HG03432 (cell line): Measurements from ENCODE around the gene TSEN34.

Experiments
- ATAC-seq: cut with Tn5 transposase; IDR thresholded peaks from one replicate; pipeline ENCODE4 v1.9.1; 2021; ENCODE audit warnings: mild to moderate bottlenecking, moderate library complexity; ENCODE audit not compliant: unreplicated experiment

The TSEN34 gene

GRCh38 chr19:54191011-54191810 lies at the start of gene TSEN34:
Gene TSEN34, plus strand, starts transcription at chr19:54191308. Its CDS starts 57 bp downstream, at chr19:54191365.
- ATAC-seq, result peak; percentile 33

GRCh38 chr19:54141356-54141755 lies 49.8 kb upstream of the TSEN34 start:
- ATAC-seq, result no peak

DNA sequence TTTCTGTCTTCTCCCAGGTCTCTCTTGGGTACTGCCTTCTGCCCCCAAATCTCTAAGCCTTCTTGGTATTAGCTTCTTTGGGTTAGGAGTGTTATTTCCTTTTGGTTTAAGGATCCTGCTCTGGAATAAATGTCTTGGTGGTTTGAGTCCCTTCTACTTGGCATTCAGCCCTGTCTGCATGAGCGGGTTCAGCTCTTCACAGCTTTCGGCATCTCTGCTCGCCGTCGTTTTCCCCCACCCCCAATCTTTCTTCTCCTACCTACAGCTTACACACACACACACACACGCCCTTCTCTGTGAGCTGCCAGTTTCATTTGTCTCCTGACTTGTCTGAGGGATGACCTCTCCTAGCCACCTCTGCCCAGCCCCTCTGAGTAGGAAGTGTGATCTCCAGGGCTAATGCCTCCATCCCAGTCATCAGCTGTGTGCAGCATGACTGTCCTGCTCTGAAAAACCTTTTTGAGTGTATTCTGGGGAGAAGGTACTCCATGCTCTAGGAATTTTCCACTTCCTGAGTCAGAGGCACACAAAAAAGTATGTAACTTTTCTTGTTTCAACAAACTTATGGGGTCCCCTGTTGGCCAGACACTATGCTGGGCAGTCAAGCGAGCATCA lies 48.8 kb upstream of the TSEN34 start:
- ATAC-seq, result no peak

DNA sequence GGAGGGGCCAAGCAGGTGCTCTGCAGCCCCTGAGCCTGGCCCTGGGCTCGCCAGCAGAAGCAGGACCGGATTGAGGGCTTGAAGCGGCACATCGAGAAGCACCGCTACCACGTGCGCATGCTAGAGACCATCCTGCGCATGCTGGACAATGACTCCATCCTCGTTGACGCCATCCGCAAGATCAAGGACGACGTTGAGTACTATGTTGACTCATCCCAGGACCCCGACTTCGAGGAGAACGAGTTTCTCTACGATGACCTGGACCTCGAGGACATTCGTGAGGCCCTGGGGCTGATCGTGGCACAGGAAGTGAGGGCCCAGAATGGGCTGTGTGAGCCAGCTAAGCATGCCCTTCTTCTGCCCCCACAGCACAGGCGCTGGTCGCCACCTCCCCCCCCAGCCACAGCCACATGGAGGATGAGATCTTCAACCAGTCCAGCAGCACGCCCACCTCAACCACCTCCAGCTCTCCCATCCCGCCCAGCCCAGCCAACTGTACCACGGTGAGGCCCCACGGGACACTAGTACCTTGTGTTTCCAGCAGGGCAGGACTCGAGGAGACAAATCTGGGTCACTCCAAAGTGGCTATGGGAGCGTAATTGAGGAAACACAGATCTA lies 45.5 kb upstream of the TSEN34 start:
- no peak for ATAC-seq

DNA sequence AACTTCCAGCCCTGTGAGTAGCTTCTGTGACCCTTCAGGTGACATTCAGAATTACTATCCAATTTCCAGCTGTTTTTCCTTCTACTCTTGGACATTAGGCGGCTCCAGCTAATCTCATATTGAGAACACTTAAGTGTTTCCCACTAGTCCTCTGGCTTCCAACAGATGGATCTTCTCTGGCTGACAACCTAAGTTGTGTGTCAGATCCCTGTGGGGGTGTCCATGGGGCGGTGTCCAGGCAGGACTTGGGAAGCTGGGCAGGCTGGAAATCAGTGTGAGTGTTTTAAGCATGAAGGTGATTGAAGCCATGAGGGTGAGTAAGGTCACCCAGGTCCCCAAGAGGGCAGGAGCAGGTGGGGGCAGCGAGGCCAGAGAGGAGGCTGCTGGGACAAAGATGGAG lies 43.4 kb upstream of the TSEN34 start:
- ATAC-seq, result no peak

DNA sequence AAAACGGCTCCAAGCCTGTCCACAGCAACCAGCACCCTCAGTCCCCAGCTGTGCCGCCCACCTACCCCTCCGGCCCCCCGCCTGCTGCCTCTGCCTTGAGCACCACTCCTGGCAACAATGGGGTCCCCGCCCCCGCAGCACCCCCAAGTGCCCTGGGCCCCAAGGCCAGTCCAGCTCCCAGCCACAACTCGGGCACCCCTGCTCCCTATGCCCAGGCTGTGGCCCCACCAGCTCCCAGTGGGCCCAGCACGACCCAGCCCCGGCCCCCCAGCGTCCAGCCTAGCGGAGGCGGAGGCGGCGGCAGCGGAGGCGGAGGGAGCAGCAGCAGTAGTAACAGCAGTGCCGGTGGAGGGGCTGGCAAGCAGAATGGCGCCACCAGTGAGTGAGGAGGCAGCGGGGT lies 43.0 kb upstream of the TSEN34 start:
- ATAC-seq, result no peak

DNA sequence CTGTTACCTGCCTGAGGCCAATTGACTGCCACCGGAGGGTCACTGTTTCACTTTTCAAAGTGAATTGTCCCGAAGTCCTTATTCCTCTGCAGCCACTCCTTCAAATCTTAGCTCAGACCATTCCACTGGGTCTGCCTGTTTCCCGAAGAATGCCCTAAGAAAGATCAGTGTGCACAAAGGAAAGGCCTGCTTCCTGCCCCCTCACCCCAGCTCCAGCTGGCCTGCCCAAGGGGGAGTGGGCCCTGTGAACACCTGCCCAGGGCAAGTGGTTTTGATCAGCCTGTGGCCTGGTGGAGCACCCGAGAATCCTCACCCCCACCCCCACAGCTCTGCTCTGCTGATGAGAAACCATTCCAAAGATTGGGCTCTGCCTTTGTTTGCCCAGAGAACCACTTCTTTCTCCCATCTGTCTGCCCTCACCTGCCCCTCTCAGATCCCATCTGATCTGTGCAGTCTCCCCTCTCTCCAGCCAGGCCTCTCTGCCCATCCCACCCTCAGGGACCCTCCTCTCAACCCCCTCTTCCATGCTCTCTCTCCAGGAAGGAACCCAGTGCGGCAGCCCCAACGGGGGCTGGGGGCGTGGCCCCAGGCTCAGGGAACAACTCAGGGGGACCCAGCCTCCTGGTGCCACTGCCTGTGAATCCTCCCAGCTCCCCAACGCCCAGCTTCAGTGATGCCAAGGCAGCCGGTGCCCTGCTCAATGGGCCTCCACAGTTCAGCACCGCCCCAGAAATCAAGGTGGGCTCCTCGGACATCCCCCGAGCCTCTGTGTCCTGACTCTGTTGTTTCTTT lies 41.9 kb upstream of the TSEN34 start:
- no peak for ATAC-seq

DNA sequence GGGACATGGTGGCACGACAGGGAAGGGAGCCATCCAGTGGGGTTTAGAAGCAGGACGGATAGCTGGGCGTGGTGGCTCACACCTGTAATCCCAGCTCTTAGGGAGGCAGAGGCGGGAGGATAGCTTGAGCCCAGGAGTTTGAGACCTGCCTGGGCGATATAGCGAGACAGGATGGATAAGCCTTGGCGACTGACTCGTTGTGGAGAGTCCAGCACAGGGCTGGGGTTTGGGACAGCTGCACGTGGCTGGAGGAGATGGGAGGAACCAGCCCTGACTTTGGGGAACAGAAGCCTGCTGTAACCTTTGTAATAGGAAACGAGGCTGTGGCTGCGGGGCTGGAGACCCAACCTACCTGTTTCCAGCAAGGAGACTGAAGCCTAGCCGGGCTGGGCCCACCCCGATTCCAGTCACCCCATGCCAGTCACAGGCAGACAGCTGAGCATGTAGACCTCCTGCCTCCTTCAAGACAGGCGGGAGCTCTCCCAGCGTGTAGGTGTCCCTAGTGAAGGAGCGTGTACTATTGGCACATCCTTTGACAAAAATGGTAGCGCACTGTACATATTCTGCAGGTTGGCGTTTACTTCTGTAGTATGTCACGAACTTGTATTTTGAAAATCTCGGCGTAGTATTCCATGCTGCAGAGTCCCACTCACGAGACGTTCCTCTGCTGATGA lies 39.6 kb upstream of the TSEN34 start:
- ATAC-seq, result no peak

DNA sequence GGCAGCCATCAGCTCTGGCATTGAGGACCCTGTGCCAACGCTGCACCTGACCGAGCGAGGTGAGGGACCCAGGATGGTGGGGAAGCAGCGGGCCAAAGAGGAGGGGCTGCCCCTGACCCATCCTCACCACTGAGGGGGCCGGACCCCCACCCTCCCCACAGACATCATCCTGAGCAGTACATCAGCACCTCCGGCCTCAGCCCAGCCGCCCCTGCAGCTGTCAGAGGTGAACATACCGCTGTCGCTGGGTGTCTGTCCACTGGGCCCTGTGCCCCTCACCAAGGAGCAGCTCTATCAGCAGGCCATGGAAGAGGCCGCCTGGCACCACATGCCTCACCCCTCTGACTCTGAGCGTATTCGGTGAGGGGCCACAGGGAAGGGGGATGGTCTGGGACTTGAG lies 38.8 kb upstream of the TSEN34 start:
- ATAC-seq, result no peak

- ATAC-seq, result no peak
Observed at GRCh38 chr19:54152878-54153524, 38.1 kb upstream of the TSEN34 start.

DNA sequence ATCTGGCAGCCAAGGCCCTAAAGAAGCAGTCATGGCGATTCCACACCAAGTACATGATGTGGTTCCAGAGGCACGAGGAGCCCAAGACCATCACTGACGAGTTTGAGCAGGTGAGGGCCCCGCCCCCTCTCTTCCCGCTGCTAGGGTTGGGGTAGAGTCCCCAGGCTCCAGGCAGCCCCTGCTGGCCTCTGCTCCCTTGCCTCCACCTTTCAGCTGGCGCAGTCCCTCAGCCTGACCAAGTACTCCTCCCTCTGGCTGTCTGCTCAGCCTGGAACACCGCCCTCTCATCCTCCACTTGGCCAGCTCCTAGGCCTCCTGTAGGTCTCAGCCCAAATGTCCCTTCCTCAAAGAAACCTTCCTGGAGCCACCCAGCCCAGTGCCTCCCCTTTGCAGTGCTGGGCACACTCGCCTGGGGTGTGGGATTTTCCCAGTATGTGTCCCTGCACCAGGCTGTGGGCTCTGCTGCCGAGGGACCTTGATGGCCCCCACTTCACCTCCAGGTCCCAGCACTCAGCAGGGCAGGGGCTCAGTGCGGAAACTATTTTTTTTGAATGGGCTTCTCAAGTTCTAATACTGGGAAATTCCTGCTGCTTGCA lies 37.3 kb upstream of the TSEN34 start:
- ATAC-seq, result no peak

- no peak for ATAC-seq
Observed at GRCh38 chr19:54154603-54155345, 36.3 kb upstream of the TSEN34 start.

DNA sequence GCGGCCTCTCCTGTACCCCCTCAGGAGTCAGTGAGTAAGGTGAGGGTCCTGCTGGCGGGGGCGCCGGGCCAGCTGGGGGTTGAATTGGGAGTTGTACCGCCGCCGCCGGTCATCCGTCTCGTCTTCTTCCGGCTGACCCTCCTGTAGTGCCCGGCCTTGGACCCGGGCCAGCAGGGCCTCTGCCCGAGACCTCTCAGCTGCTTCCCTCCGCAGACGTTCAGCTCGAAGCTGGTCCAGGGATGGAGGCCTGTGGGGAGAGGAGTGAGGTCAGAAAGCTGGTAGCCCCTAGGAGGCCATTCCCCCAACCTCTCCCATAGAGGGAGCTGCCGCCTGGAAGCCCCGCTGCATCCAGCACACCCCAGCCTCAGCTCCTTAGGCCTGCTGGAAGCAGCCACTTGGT lies 35.4 kb upstream of the TSEN34 start:
- ATAC-seq, result no peak

- ATAC-seq, result no peak
Observed at GRCh38 chr19:54156490-54156889, 34.6 kb upstream of the TSEN34 start.

DNA sequence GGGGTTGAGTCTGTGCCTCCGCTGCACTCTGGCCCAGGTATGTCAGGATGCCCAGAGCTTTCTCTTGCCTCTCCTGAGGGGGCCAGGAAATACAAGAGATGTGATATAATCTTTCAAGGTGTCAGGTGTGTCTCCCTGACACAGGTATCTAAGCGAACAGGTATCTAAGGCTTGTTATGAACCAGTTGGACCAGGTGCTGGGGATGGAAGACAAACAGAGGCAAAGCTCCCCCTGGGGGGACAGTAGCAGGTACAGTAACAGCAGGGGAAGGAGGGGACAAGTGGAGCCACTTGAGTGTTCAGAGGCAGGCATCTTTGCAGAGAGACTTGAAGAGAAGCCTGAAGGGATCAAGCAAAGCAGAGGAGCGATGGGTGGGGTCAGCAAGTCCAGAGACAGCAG lies 34.2 kb upstream of the TSEN34 start:
- no peak for ATAC-seq

DNA sequence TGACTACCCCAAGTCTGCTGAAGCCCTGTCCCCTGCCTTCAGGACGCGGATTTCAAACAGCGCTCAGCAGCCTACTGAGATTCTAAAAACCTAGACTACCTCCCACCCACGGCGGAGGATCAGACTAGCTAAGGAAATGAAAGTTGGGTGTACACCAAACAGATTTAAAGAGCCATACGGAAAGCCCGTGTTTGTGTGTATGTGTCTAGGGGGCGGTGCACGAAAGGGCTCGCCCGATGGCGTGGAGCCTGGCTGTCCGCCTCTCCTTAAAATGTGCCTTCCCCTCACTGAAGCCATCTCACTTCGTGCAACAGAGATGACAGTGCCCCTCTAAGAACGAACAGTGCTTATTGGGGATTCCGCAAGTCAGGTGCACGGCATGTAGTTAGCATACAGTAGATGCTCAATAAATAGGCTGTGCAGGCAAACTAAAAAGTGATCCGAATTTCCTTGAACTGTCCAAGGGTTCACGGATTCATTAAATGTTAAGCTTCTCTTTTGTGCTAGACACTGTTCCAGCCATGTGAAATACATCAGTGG lies 32.2 kb upstream of the TSEN34 start:
- ATAC-seq, result no peak

- ATAC-seq, result peak; percentile 87
Observed at GRCh38 chr19:54159352-54160181, 31.5 kb upstream of the TSEN34 start, which contains the start of gene LENG1. Gene LENG1, minus strand, starts transcription at chr19:54159721. Its CDS starts 26 bp downstream, at chr19:54159695.
